GM06990 (cell line): Measurements from ENCODE around the gene RHOC.

Experiments used
- DNase-seq: peaks from one replicate; pipeline ENCODE4 v3.0.0-alpha.2; 2011; ENCODE audit not compliant: insufficient read length; ENCODE audit errors: extremely low read depth
- H3K27me3 ChIP-seq: replicated peaks from 2 replicates; pipeline ENCODE4 v1.6.0; 2011; ENCODE audit warnings: low read length; ENCODE audit not compliant: control insufficient read depth, insufficient read depth
- H3K36me3 ChIP-seq: 2 replicates; pipeline ENCODE4 v1.5.1; 2011; ENCODE audit warnings: low read length; ENCODE audit not compliant: control insufficient read depth, insufficient read depth
- H3K4me3 ChIP-seq: replicated peaks from 2 replicates; pipeline ENCODE4 v1.5.1; 2011; ENCODE audit warnings: low read depth, mild to moderate bottlenecking, control low read depth, low read length
- TF ChIP-seq, protein P1 (sequence below): IDR thresholded peaks from 2 replicates; pipeline ENCODE4 v1.5.1; 2011; ENCODE audit warnings: low read length, control low read depth, mild to moderate bottlenecking, inconsistent platforms; ENCODE audit not compliant: insufficient read depth, poor library complexity, severe bottlenecking

RHOC gene

DNA sequence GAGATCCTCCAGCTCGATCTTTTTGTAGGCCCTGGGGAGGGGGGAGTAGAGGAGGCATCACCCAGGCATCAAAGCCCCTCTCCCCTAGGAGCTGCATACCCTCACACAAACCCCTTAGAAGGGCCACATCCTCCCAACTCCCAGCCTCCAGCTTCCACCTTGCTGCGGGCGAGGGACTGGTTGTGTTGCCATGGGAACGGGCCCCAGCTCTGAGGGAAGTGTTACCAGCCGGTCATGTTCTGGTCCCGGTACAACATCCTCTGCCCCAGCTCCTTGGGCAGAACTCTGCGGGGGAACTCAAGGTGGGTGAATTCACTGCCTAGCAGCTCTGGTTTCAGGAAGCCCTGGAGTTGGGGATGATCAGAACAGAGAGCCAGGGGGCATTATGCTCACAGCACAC is 4.1 kb upstream of the RHOC start:
- no peak overlapping the region for H3K4me3 ChIP-seq
- no peaks in the 10 kb centered on the region for H3K36me3 ChIP-seq
- no peak for DNase-seq
- TF ChIP-seq, protein P1, sequence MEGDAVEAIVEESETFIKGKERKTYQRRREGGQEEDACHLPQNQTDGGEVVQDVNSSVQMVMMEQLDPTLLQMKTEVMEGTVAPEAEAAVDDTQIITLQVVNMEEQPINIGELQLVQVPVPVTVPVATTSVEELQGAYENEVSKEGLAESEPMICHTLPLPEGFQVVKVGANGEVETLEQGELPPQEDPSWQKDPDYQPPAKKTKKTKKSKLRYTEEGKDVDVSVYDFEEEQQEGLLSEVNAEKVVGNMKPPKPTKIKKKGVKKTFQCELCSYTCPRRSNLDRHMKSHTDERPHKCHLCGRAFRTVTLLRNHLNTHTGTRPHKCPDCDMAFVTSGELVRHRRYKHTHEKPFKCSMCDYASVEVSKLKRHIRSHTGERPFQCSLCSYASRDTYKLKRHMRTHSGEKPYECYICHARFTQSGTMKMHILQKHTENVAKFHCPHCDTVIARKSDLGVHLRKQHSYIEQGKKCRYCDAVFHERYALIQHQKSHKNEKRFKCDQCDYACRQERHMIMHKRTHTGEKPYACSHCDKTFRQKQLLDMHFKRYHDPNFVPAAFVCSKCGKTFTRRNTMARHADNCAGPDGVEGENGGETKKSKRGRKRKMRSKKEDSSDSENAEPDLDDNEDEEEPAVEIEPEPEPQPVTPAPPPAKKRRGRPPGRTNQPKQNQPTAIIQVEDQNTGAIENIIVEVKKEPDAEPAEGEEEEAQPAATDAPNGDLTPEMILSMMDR: no peak
- H3K27me3 ChIP-seq: no peaks in the 10 kb centered on the region

DNA sequence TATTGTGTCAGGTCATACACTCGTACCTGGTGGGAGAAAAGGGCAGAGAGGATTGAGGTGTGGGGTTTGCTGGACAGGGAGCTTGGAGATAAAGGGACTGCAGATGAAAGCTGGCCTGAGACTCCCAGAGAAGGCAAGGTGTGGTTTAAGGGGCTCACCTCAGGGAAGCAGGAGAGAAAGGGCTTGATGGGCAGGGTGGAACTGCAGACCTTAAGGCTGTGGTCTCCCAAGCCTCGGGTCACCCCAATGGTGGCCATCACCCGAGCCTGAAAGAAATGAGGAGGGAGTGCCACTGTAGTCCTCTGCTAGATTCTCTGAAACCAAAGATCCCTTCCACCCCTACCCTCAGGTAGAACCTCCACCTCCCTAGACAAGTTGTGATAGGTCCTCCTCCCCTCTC is 3.7 kb upstream of the RHOC start:
- no peak overlapping the region for H3K4me3 ChIP-seq
- H3K36me3 ChIP-seq: no peaks in the 10 kb centered on the region
- TF ChIP-seq, protein P1: no peak
- DNase-seq: no peak
- no peaks in the 10 kb centered on the region for H3K27me3 ChIP-seq

DNA sequence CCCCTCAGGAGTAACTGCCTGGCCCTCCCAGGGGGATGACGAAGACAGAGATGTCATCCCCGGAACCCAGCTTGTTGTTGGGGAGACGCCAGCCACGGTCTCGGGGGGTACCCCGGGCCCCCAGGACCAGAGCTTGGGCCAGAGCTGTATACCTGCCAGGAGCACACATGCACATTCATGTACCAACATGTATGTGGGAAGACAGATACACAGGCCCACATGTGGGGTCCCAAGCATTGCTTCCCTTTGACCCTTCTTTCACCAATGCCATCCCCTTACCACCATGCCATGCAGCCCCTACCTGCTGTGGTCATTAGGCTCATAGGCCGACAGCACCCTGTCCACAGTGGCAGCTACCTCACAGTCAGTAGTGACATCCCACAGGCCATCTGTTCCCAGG is 3.2 kb upstream of the RHOC start:
- TF ChIP-seq, protein P1: no peak
- H3K4me3 ChIP-seq: no peak overlapping the region
- no peaks in the 10 kb centered on the region for H3K36me3 ChIP-seq
- H3K27me3 ChIP-seq: no peaks in the 10 kb centered on the region
- no peak for DNase-seq

DNA sequence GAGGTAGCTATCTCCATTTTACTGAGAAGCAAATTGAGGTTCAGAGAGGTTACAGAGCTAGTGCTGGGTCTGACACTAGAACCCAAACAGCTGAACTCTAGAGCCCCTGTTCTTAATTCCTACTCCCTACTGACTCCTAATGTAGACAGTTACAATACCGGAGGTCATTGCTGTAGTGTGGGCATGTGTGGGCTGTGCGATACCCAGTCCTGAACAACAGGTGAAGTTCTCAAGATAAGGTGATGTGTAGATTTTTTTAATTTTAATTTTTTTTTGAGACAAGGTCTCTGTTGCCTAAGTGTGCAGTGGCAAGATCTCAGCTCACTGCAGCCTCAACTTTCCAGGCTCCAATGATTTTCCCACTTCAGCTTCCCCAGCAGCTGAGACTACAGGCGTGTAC is 1.6 kb upstream of the RHOC start:
- TF ChIP-seq, protein P1: no peak
- no peaks in the 10 kb centered on the region for H3K36me3 ChIP-seq
- H3K4me3 ChIP-seq: no peak overlapping the region
- no peak for DNase-seq
- no peaks in the 10 kb centered on the region for H3K27me3 ChIP-seq

DNA sequence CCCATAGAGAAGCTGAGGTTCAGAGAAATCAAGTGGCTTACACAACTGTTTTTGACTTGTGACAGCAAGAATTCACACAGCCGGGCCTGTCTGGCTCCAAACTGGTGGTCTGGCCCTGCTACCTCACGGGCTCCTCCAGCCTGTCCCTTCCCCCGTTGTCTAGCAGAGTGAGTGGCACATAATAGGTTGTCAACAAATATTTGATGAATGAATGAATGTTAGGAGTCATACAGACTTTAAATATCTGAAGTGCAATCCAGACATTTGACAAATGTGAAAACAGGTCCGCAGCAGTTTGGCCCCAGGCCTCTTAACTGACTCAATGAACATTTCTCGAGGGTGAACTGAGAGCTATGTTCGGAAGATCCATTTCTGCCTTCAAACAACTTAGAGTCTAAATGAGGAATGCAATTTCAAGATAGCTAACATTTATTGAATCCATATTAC is 1.1 kb upstream of the RHOC start:
- Histone ChIP-seq H3K27me3 (no peaks in the 10 kb centered on the region), H3K4me3 (no peak overlapping the region), H3K36me3 (no peaks in the 10 kb centered on the region)
- TF ChIP-seq, protein P1: no peak
- no peak for DNase-seq
